NCI-H1417 (cell line): ENCODE data around the gene CC2D1B.

Source experiments
- DNase-seq, 3 experiments: peaks; one replicate each; lab custom pipeline; 2025; lab: John Stamatoyannopoulos, UW

The CC2D1B gene

DNA sequence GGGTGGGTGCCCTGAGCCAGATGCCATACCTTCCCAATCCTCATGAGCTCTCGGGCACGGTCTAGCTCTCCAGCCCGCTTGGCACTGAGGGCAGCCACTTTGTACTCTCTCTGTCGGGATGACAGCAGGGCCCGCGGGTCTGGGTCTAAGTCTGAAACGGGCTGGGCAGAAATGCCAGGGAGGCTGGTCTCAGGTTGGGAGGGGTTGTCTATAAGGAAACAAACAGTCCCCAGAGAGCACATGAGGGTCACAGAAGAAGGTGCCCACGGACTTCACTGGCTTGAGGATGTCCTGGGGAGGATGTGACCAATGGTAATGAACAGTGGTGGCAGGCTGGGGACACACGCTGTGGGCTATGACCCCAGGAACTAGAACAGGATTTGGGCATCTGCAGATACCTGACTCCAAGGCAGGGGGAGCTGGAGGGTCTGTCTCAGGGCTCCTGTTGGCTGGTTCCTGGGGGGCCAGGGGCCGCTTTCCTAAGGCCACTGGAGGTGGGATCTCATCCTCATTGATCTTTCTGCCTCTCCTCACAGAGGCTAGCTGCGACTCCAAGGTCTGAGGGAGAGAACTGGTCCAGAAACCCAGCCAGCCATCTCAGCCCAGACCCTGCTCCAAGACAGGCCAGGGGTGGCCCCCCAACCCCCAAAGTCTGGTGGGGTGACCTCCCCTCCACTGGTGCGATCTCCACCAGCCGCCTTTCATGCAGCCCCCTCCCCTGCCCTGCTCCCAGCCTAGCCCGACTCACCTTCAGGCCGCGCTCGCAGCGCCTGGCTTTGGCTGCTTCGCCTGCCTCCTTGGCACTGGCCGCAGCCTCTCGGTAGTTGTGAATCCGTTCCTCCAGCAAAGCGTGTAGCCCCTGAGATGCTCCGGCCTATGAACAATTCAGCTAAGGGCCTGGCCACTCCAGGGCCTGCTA, 6.1 kb downstream of the CC2D1B start:
- DNase-seq, result no peak

DNA sequence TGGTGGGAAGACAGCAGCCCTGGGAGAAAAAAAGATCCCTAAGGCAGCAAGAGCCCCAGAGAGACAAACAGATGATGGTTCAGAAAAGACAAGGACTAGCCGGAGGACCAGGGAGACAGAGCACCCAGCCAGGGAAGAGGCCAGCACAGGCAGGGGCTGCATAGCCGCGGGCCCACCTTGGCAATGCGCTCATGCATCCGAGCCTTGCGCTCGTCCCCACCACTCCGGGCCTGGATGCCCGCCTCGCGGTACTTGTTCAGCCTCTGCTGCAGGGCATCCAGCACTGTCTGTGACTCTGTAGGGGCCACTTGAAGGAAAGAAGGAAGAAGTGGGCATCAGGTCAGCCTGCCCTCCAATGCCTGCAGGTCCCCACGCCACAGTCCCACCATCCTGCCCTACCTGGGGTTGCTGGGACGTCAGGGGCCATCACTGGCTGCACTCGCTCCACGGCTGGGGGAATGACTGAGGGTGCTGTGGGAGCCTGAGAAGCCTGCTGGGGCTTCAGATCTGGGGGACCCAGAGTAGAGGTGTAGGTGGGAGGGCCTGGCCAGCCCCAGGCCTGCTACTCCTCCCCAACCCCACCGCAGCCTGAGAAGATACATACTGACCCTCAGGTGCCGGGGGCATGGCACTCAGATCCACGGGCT, 7.0 kb downstream of the CC2D1B start:
- no peak for DNase-seq

DNA sequence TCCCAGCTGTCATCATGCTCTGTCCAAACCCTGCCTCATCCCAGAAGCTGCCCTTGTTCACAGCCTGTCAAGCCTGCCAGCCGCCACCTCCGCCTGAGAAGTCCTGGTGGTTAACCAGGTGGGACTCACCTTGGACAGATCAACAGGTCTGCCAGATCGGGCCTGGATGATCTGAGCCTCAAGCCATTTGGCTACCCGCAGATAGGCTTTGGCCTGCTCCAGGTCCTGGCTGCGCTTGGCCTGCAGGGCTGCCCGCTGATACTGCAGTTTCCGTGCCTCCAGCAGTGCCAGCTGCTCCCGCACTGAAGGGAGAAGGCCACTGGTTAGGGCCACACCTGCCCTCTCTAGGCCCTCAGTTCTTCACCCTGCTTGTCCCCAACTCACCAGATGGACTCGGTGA, 8.6 kb downstream of the CC2D1B start:
- DNase-seq, result no peak

DNA sequence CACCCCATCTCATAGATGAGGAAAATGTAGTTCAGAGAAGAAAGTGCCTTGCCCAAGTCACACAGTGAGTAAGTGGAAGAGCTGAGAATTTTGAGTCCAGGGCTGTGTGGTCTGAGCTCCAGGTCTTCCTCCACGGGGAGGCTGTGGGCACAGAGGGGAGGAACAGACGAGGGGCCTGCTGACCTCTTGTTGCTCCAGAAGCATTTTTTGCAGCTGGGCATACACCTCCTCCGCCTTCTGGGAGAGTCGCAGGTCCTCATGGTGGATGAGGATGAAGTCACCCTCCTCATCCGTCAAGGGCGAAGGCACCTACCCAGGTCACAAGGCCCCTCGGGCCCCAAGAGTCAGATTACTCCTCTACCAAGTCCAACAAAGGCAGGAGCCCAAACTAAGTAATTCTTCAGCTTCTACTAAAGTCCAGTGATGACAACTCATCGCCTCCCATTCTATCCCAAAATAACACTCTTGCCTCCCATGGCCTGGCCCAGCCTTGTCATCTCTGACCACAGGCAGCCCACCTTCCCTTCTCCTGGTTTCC, 9.1 kb downstream of the CC2D1B start:
- DNase-seq, result no peak

DNA sequence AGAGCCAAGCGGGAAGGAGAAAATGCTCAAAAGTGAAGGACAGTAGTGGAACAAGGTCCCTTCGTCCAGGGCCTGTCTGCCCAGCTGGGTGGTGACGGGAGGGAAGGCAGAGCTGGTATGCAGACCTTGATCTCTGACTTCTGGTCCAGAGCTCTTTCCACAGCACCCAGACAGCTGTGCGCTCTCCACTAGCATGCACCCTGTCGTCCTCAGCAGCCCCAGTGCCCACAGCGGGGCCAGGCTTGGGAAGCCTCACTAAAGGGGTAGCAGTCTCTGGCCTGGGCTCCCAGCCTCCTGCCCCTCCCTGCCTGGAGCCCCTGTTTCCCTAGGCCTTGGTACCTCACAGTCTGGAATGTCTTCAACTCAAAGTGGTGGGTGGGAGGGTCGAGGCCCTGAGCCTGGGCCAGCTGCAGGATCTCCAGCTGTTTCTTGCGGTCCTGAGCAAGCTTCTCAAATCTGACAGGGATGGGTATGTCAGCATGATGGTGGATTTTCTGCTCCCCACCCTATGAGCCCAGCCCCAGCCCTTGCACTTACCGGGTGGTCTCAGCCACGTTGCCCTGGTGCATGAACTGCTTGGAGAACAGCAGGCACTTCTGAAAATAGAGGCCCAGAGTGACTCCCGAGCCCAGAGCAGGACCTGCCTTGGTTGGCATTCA, 10.0 kb downstream of the CC2D1B start:
- no peak for DNase-seq

DNA sequence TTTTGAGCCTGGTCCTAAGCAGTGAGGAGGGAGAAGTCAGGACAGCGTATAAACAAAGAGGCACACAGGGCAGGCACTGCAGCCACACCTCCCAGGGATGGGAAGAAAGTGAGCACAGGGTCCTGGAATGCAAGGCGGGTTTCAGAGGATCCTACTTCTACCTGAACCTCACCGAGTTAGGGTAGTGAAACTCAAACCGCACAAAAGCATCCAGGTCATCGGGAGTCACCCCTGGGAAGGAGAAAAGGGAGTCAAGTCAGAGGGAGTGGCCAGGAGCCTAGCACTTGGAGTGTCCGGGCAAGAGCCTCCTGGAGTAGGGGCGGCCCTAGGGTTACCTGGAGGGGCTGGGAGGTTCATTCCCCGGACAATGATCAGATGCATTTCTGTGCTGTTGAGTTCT, 10.6 kb downstream of the CC2D1B start:
- no peak for DNase-seq

DNA sequence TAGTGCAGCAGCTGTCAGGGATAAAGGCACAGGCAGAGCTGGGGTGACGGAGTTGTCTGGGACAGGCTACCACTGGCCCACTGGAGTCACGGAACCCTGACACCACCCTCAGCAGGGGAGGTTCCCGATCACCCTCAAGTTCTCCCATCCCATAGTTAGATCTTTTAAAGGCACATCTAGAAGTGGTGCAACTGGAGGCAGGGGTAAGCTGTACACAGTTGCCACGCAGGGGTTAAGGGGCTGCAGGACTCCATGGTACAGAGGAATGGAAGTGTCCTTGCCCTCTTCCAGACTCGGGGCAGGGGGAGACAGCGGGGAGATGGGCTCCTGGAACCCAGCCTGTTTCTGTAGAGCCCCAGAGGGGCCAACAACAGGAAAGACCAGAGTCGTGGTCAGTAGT, 13.3 kb downstream of the CC2D1B start:
- DNase-seq, result no peak

DNA sequence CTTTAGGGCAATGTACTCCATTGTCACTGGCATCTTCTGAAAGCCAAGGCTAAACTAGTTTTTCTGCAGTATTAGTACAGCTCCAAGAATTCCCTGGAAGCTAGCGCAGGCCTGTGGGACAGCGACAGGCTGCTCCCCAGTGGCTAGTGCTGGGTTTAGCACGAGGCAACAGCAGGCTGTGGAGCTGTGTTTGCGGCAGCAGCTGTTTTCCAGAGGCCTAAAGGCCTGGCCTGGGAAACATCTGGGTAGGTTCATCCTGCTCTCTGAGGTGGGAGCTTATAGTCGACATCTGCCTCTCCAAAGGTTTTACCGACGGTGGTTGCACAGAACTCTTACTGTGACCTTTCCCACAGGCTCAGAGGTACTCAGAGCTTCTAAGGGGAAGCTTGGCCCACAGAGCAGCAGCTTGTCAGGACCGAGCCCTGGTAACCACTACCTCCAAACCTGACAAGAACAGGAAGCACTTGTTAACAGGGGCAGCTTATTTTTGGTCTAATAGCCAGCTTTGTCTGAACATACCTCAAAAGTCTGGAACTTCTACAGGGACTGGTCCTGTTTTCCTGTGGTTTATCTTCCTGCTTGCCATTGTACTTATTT, 17.2 kb downstream of the CC2D1B start:
- peak in 1 of 3 experiments; percentile 49 for DNase-seq

DNA sequence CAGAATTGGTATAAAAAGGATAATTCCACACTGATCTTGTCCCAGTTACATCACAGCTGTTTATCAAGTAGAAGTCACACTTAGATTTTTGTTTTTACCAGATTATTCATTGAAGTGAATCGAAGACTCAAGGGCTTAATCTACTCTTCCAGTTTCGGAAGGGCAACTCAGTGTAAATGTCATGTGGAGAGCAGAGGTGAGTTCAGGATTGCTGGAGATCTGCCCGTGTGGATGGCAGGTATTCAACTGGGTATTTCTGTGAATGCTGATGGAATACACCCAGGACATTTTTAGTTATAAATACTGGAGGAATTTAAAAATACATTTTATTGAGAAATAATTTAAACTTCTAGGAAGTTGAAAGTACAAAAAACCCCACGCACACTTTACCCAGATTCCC, 19.4 kb downstream of the CC2D1B start:
- DNase-seq, result no peak

DNA sequence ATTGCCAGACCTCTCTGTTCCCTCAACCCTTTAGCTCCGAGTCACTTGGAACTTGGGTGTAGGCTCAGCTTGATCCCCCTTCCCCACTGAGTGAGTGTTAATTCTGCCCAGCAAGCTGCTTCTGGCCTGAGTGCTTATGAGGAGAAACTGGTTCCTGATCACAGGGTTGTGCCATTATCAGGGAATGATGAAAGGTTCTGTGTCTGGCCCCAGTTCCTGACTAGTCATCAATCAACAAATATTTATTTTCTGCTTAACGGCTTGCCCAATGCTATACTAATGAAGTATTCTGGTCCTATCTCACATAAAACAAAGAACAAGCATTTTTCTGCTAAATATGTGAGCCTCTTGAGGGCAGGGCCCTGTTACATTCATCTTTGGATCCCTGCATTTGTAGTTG, 20.8 kb downstream of the CC2D1B start:
- DNase-seq, result no peak

DNA sequence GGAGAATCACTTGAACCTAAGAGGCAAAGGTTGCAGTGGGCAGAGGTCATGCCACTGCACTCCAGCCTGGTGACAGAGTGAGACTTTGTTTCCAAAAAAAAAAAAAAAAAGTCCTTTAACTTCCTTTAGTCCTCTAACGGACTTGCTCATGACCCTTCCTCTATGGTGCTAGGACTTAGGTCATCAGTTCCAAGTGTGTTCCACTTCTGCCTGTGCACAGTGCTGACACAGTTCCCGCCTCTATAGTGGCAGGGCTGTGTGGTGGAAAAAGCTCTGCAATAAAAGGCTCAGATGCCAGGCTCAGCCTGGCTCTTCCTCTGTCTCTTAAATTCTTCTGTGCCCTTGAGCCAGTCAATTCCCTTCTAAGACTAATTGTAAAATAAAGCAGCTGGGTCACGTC, 22.0 kb downstream of the CC2D1B start:
- DNase-seq, result no peak

DNA sequence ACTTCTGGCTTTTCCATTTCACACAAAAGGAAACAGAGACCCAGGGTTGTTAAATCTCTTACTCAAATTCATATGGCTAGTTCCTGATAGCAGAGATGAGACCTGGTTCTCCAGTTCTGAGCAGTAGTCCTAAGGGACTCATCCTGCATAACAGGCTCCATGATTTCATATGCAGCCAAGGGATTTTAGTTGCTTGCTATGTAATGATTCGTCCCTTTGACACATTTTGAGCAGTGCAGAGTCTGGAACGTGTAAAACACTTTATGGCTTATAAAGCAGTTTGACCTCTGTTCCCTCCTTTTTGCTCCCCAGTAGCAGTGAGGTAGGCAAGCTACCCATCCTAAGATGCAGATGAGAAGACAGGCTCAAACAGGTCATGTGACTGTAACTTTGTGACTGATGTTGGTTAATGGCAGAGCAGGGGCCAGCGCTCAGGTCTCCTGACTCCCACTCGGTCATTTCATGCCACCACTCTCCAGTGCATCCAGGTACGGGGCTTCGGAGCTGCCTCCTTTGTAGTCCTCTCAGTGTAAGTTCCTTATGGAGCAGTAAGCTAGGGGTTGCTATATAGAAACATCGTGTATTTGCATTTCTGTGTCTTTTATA, 24.2 kb downstream of the CC2D1B start:
- DNase-seq, result no peak

DNA sequence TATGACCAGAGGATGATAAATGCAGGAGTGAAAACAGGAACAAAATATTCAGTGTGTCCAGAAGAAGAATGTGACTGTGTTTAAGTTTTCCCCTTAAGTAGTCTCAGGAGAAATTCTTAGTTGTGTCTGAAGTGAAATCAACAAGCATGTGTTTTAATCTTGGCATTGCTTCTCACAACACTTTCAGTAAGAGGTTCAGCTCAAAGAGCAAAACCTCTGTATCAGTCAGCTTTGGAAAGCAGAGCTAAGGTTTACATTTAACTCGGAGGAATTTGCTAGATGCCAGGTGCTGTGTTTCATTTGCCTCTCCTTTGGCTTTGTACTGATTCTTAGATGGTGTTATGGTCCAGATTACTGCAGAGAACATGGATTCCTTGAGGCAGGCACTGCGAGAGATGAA, 28.6 kb downstream of the CC2D1B start:
- peak in 1 of 3 experiments; percentile 43 for DNase-seq

DNA sequence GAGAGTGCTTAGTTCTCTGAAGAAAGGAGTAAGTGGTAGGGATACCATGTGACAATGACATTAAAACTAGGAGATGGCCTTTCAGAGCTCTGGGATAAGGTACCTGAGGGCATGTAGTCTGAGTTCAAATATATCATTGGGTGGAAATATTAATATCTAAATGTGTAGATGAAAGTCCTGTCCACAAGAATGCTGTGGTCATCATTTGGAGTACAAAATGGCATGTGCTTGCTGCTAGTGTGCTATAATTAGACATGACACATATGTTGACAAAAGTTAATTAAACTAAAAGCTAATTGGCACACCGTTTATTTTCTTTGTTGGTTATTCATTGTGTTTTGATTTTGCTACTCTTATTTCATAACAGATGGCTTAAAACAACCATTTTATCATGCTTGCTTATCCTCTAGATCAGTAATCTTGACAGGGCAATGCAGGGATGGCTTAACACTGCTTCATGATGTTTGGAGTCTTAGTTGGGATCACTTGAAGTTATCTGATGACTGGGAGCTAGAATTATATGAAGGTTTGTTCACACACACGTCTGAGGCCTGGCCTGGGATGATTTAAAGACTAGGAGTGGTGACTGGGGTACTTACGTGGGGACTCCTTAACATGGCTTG, 31.0 kb downstream of the CC2D1B start:
- DNase-seq, result no peak

DNA sequence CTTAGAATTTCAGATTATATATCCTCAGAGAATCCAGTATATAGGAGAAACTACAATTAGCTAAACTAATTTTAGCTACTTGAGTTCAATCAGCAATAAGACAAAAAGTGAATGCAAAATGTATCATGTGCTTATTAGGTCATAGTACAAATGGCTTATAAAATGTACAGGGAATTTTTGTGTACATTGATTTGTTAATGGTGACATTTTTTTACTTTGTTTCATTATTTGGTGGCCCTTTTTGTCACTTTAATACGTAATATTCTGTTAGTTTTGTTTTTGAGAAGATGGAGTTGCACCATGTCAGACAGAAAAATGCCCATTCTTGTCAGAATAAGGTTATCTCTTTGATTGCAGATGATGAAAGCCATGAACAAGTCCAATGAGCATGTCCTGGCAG, 33.6 kb downstream of the CC2D1B start:
- no peak for DNase-seq

DNA sequence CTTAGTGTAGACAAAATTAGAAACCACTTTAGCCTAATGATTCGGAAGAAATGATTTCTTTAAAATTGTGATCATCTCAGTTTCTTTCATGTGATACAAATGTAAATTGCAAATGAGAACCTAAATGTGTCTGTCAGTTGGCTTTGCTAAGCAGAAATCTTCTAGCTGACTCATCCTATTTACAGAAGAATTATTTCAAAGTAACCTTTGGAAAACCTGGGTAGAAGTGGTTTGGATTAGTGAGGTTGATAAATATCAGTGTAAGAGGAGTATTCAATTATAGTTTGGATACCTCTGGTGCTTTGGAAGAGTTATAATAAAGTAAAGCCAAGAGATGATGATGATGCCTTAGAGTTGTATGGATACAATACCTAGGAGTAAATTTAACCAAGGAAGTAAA, 37.4 kb downstream of the CC2D1B start:
- DNase-seq, result no peak

DNA sequence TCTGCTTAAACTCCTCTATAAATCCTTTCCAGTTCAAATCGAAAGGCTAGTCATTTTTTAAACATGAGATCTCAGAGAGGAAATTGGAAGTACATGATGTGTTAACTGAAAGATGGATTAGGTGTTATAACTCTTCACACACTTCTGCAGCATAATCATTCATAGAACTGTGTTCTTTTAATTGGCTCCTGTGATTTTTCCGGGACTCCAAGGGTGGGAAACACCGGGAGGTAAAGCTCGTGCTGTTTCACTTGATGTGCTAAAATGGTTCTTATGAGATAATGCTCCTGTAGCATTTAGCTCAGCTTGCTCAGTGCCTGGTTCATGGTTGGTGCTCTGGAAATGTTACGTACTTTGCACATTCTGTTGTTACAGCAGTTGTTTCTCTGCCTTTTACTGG, 40.2 kb downstream of the CC2D1B start:
- DNase-seq, result peak in 2 of 3 experiments; percentile 30 to 67

DNA sequence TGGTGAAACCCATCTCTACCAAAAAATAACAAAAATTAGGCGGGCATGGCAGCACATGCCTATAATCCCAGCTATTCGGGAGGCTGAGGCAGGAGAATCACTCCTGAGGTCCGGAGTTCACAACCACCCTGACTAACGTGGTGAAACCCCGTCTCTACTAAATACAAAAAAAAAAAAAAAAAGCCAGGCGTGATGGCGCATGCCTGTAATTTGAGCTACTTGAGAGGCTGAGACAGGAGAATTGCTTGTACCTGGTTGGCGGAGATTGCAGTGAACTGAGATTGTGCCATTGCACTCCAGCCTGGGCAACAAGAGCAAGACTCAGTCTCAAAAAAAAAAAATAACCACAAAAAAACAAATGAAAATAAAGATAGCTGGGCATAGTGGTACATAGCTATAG, 42.3 kb downstream of the CC2D1B start:
- DNase-seq, result peak in 1 of 3 experiments; percentile 51

DNA sequence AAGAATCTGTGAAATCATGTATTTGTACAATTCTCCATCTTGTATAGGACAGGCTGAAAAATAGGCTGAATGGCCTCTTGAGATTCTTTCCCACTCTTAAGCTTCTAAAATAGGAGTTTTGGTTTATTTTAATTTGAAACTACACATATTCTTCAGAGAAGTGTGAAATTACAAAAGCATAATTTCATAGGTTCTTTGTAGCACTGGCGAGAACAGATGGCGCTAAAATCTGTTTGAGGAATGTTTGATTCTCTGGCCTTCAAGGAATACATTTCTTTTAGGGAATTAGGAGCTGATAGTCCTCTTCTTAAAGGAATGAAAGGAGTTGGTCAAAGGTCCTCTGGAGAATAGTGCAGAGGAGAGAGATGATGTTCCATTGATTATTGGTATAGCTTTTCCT, 44.9 kb downstream of the CC2D1B start:
- DNase-seq, result no peak

DNA sequence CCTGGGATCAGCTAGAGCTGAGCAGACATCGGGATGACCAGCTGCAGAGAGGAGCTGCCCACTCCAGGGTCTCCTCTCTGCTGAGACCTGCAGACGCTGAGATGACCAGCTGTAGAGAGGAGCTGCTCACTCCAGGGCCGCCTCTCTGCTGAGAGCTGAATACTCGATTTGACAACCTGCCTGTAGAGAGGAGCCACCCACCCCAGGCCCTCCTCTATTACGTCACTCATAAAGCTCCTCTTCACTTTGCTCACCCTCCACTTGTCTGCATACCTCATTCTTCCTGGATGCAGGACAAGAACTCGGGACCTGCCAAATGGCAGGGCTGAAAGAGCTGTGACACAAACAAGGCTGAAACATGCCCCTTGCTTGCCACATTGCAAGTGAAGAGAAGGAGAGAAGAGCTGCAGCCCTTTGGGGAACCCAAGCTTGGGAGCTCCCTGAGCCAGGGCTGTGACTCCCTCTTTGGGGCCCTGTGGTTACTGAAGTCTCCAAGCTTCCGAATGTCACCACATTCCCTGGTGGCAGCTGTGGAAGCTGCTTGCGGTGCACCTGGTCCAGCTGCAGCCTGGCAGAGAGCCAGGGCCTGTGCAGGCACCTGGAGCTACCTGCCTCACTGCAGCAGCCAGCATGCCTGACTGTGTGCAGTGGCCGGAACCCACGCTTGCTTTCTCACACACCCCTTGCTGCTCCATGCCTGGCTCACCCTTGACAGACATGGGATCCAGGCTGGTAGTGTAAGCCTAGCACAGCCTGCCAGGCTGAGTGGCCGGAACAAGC, 59.6 kb downstream of the CC2D1B start:
- DNase-seq, result peak in 2 of 3 experiments; percentile 12 to 47
